Hair follicle dermal papilla cell (primary cell): ENCODE data around the gene WASF2. TPM values are rescaled to one million over a fixed set of nuclear protein-coding genes. Genes with fewer than 3 reads are reported as not detected.

Experiments
- total RNA-seq: library from RNA; depleted of rRNA; stranded (reverse); fragments of >200 nt; gene quantifications from 2 replicates; pipeline ENCODE4 v1.2.3, GENCODE V29; 2012

The WASF2 gene
- total RNA-seq, result 26.1 and 28.7 TPM in 2 replicates

GRCh38 chr1:27489973-27490741 lies at the start of gene WASF2:
TSS of gene WASF2 (minus strand) at chr1:27490167. CDS start at chr1:27428890, 61,277 bp downstream.

GRCh38 chr1:27392096-27392777 lies 97.7 kb downstream of the WASF2 start, which contains the start of gene GPR3:
TSS of gene GPR3 (plus strand) at chr1:27392622. CDS start at chr1:27393799, 1,177 bp downstream.

GRCh38 chr1:27383039-27383605 lies 106.8 kb downstream of the WASF2 start, which contains the start of gene CD164L2:
TSS of gene CD164L2 (minus strand) at chr1:27383333. CDS start at chr1:27383239, 94 bp downstream.

GRCh38 chr1:27374362-27375086 lies 115.4 kb downstream of the WASF2 start, which contains the start of gene FCN3:
TSS of gene FCN3 (minus strand) at chr1:27374824. CDS start at chr1:27374818, 6 bp downstream.

GRCh38 chr1:27366411-27367159 lies 123.4 kb downstream of the WASF2 start, which contains the start of gene MAP3K6:
TSS of gene MAP3K6 (minus strand) at chr1:27366961. CDS start at chr1:27366597, 364 bp downstream.

Other genes with a start within 250 kb of the WASF2 start
- 36.5 and 37.0 TPM in 2 replicates for gene TMEM222, start 168.0 kb downstream of the WASF2 start, total RNA-seq
- gene SYTL1, start 148.1 kb downstream of the WASF2 start, total RNA-seq, result 0.24 and 0.81 TPM in 2 replicates
- gene MAP3K6, start 123.2 kb downstream of the WASF2 start, total RNA-seq, result 48.1 and 60.8 TPM in 2 replicates
- not detected in 2 replicates for gene FCN3, start 115.3 kb downstream of the WASF2 start, total RNA-seq
- gene CD164L2, start 106.8 kb downstream of the WASF2 start, total RNA-seq, result not detected in 2 replicates
- 0.36 and 0.65 TPM in 2 replicates for gene GPR3, start 97.5 kb downstream of the WASF2 start, total RNA-seq
- gene AHDC1, start 114.0 kb upstream of the WASF2 start, total RNA-seq, result 23.4 and 29.1 TPM in 2 replicates
- gene FGR, start 145.0 kb upstream of the WASF2 start, total RNA-seq, result 0.49 and 0.61 TPM in 2 replicates
- 264 and 276 TPM in 2 replicates for gene IFI6, start 182.0 kb upstream of the WASF2 start, total RNA-seq
- gene FAM76A, start 235.8 kb upstream of the WASF2 start, total RNA-seq, result 25.6 and 28.7 TPM in 2 replicates